ENCODE results near the gene SCN11A. TPM values are rescaled to one million over a fixed set of nuclear protein-coding genes. Genes with fewer than 3 reads are reported as not detected.

Gene SCN11A
- total RNA-seq, 4 donors from 2014 or later = 0.21 to 0.98 (median 0.59) TPM

DNA sequence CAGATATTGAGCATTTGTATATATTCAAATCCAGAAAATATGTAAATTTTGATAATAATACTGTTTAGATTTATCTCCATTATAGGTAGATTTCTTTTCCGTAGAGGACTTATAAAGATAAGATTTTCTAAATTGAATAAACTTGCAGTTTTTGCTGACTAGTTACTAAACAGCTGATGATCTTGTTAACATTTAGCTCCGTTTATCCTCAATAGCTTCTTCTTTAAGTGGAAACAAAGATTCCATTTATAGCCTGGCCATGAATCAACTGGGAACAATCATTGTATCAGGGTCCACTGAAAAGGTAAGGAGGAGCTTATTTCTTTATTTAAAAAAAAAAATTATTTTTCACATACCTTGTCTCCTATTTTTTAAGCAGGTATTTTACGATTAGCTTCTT is 16.8 kb upstream of the SCN11A start:
- no peak for DNase-seq (ENCODE audit: low spot score in 2 of 2)
- 59 to 60% methylated on average over 3 of the region's 3 CpGs for WGBS, 2 donors
- Histone ChIP-seq H3K9me3 (no peaks in the 10 kb centered on the region), H3K27me3 (no peaks in the 10 kb centered on the region), H3K4me1 (peaks cover 0 to 6% (median 0%) of the 10 kb centered on the region in 4 donors), H3K4me3 (no peak overlapping the region), H3K36me3 (peaks cover 0 to 87% (median 5%) of the 10 kb centered on the region in 3 donors), H3K27ac (no peak overlapping the region)
- no peak for TF ChIP-seq POLR2A (IDR thresholded peaks at IDR 0.05)
- TF ChIP-seq EP300 (IDR thresholded peaks at IDR 0.05) = no peak
- TF ChIP-seq, protein P1, sequence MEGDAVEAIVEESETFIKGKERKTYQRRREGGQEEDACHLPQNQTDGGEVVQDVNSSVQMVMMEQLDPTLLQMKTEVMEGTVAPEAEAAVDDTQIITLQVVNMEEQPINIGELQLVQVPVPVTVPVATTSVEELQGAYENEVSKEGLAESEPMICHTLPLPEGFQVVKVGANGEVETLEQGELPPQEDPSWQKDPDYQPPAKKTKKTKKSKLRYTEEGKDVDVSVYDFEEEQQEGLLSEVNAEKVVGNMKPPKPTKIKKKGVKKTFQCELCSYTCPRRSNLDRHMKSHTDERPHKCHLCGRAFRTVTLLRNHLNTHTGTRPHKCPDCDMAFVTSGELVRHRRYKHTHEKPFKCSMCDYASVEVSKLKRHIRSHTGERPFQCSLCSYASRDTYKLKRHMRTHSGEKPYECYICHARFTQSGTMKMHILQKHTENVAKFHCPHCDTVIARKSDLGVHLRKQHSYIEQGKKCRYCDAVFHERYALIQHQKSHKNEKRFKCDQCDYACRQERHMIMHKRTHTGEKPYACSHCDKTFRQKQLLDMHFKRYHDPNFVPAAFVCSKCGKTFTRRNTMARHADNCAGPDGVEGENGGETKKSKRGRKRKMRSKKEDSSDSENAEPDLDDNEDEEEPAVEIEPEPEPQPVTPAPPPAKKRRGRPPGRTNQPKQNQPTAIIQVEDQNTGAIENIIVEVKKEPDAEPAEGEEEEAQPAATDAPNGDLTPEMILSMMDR (IDR thresholded peaks at IDR 0.05) = no peak

DNA sequence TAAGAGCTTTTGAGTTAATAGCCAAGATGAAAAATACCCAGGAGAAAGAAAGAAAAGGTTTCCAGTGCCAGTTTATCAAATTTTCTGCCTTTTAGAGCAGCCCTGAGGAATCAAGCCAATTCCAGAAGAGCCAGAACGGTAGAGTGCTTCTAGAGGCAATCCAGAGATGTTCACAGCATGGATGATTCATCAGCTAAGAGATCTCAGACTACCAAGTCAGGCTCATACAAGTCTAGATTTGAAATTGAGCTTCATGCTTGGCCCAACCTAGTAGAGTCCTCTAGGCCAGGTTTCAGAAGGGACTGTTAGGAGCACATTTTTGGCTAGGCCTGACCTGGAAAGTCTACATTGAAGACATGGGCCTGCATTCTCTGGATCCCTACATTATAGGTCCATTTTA is 15.5 kb upstream of the SCN11A start:
- peaks cover 0 to 75% (median 5%) of the 10 kb centered on the region in 3 donors for H3K36me3 ChIP-seq

DNA sequence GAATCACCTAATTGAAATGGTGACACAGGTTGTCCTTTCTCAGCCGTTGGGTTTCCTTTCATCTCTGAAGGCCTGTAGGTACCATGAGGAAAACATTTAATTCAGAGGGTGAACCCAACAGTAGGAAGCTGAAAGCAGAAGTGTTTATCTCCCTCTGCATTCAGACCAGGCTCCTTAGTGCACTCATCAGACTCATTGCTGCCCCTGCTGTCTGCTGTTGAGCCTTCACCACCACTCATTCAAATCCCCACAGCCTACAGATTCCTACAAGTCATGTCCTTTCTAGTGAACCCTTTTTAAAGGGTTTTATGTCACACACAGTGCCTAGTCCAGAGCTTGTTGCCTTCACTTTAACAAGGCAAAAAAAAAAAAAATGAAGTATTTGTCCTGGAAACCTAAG is 13.5 kb upstream of the SCN11A start:
- H3K4me3 ChIP-seq = no peak overlapping the region
- WGBS, 2 donors = 17 to 24% methylated on average over 1 of the region's 1 CpG
- no peak for TF ChIP-seq EP300 (IDR thresholded peaks at IDR 0.05)
- TF ChIP-seq, protein P1 (IDR thresholded peaks at IDR 0.05) = peak in 2 of 5 experiments; percentile 8 to 15
- no peak overlapping the region for H3K27ac ChIP-seq
- no peaks in the 10 kb centered on the region for H3K27me3 ChIP-seq
- no peaks in the 10 kb centered on the region for H3K9me3 ChIP-seq
- peaks cover 0 to 54% (median 5%) of the 10 kb centered on the region in 3 donors for H3K36me3 ChIP-seq
- peaks cover 0 to 6% (median 0%) of the 10 kb centered on the region in 4 donors for H3K4me1 ChIP-seq
- no peak for DNase-seq (ENCODE audit: low spot score in 2 of 2)

More for the DNA sequence above, 15.5 kb upstream of the SCN11A start:
- TF ChIP-seq, protein P1 (IDR thresholded peaks at IDR 0.05) = no peak
- TF ChIP-seq POLR2A (IDR thresholded peaks at IDR 0.05) (no peak), EP300 (IDR thresholded peaks at IDR 0.05) (no peak)
- no peak overlapping the region for H3K4me3 ChIP-seq
- no peaks in the 10 kb centered on the region for H3K9me3 ChIP-seq
- 49 to 54% methylated on average over 1 of the region's 1 CpG for WGBS, 2 donors
- H3K4me1 ChIP-seq = peaks cover 0 to 6% (median 0%) of the 10 kb centered on the region in 4 donors
- H3K27me3 ChIP-seq = no peaks in the 10 kb centered on the region
- H3K27ac ChIP-seq = no peak overlapping the region
- DNase-seq (ENCODE audit: low spot score in 2 of 2) = no peak

DNA sequence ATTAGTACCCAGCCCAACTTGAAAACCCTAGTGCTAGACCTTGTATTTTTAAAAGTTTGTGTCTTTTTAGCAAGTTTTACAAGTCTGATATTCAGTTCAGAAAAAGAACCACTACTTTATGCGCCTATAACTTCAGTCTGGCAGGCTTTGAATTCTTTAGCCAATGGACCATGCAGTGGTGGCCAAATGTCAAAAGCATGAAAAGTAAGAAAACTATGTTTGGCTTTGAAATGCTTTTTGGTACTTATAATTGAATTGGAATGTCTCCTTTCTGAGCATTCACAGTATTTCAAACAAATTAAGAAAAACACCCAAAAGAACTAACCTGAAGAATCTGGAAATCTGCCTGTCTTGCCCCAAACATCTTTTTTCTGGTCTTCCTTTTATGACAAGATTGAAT is 12.9 kb upstream of the SCN11A start:
- Histone ChIP-seq H3K27me3 (no peaks in the 10 kb centered on the region), H3K4me3 (no peak overlapping the region), H3K9me3 (no peaks in the 10 kb centered on the region), H3K4me1 (peaks cover 0 to 6% (median 0%) of the 10 kb centered on the region in 4 donors), H3K36me3 (peaks cover 0 to 49% (median 5%) of the 10 kb centered on the region in 3 donors), H3K27ac (no peak overlapping the region)
- DNase-seq (ENCODE audit: low spot score in 2 of 2) = no peak
- 77 to 79% methylated on average over 1 of the region's 1 CpG for WGBS, 2 donors
- TF ChIP-seq, protein P1 (IDR thresholded peaks at IDR 0.05) = no peak
- no peak for TF ChIP-seq EP300 (IDR thresholded peaks at IDR 0.05)
- TF ChIP-seq POLR2A (IDR thresholded peaks at IDR 0.05) = no peak

DNA sequence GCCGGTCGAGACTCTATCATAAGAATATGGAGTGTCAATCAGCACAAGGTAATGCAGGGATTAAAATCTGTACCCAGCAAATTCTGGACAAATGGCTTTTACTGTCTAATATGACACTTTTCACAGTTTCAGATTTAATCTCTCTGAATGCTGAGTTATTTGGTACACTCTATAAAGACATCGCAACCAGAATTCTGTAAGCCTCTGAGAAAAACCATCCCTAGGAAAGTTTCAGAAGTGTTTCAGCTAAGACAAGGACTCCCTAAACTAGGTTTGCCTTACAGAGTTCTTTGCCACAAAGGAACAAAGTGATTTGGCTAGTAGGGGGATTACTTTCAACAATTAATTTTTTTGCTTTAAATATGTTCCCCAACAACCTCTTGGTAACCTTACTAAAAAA is 11.4 kb upstream of the SCN11A start:
- H3K27ac ChIP-seq = no peak overlapping the region
- peaks cover 0 to 6% (median 0%) of the 10 kb centered on the region in 4 donors for H3K4me1 ChIP-seq
- 87 to 91% methylated on average over 3 of the region's 3 CpGs for WGBS, 2 donors

More for the DNA sequence above, 11.4 kb upstream of the SCN11A start:
- Histone ChIP-seq H3K36me3 (peaks cover 0 to 34% (median 0%) of the 10 kb centered on the region in 3 donors), H3K4me3 (no peak overlapping the region), H3K9me3 (no peaks in the 10 kb centered on the region), H3K27me3 (no peaks in the 10 kb centered on the region)
- DNase-seq (ENCODE audit: low spot score in 2 of 2) = no peak
- TF ChIP-seq, protein P1 (IDR thresholded peaks at IDR 0.05) = no peak
- TF ChIP-seq POLR2A (IDR thresholded peaks at IDR 0.05) = no peak
- TF ChIP-seq EP300 (IDR thresholded peaks at IDR 0.05) = no peak

Measured in tibial nerve (tissue), 4 donors.